ENCODE results near the gene LIF.

Gene LIF

DNA sequence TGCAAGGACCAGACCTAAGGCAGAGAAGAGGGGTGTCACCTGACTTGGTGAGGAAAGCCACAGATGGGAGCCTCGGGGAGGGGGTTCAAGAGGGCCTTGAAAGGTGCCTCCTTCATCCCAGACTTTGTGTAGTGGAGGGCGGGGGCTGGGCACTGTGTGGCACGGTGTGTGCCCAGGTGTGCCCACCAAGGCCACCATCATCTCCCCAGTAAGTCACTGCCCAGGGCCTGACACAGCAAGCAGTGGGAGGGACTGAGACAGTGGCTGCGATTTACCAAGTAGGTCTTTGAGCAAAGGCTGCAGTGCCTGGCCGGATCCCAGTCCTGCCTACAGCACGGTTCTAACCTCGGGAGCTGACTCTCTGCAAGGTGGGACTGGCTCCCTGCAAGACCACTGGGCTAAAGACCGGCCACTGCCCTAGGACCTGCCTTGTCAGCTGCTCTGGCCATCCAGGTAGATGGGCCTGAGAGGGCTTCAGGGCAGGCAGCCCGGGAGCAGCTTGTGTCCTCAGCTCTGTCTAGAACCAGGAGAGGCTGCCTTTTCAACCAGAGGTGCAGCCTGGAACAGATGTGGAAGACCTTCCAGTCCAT is 18.7 kb upstream of the LIF start:
- no peak for DNase-seq (ENCODE audit: low spot score)
- peak; percentile 65 for FAIRE-seq

DNA sequence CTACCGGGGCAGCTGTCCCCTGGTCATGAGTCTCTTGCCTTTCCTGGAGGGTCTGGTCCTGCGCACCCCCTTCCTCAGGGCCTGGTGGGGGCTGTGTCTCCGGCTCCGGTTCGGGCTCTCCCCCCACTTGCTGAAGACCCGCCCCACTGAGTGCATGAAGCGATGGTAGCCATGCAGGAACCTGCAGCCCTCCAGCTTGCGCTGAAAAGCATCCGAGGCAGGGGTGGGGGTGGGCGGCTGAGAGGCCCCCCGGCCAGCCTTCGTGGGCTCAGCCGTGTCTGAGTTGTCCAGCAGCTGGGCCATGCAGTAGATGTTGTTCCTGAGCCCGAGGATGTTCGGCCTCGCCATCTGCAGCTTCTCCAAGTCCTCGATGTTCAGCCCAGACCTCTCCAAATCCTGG is 17.3 kb upstream of the LIF start:
- DNase-seq (ENCODE audit: low spot score) (no peak), FAIRE-seq (no peak)

DNA sequence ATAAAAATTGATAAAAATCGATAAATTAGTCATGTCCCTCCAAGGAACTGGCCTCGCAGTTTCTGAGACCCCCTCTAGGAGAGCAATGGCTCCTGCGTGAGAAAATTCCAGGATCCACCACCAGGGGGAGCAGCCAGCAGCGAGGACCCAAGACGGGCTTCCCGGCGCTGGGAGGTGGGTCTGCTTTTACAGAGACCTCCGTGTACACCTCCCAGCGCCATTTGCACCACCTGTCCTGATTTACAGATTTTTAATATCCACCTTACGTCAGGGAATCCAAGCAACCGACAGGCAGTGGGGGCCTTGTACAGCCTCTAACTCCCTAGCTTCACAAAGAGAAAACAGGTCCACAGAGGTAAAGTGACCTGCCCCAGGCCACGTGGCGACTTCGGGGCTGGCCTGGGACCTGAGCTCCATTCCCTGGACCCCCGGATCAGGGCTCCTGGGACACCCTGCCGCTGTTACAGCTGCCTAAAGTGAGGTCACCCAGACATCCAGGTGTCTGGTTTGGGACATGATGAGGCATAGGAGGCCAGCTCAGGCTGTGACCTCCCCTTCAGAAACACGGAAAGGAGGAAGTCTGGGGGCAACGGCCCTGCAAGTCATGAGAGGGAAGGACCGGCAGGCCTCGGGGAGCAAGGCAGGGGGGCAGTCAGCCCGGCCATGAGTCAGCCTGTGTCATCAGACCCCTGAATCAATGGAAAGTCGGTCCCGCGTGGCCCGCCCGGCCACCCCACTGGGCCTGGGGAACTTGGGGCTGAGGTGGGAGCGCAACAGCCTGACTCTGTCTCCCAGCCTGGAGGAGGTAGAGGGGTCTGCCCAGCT is 16.6 kb upstream of the LIF start:
- DNase-seq (ENCODE audit: low spot score) (peak; percentile 79), FAIRE-seq (peak; percentile 52)

DNA sequence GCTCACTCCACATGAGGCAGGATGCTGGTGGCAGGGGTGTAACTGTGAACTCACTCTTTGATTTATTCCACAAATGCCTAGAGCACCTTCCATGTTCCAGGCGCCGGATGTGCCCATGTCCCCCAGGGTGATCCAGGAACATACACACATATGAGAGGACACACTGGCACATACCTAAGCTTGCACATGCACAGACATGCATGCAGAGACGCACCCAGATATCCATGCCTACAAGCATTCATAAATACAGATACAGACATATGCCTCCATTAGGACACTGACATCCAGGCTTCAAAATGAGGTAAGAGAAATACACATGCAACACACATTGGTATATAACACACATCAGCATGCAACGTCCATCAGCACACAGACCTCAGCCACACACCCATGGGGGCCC is 15.6 kb upstream of the LIF start:
- no peak for DNase-seq (ENCODE audit: low spot score)
- FAIRE-seq: no peak

DNA sequence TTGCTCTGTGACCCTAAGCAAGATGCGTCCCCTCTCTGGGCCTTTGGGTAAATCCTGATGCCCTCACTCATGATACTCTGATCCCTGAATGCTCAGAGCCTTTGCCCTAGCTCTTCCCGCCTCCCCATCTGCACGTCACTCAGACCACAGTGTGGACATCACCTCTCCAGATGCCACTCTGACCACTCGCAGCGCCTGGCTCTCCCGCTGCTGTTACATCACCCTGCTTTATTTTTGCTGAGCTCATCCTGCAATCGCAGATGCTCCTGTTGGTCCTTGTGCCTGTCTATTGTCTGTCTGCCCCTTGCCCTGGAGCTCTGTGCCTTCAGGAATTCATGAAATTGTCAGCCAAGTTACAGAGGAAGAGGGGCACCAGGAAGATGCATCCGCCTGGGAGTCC is 14.6 kb upstream of the LIF start:
- no peak for DNase-seq (ENCODE audit: low spot score)
- peak; percentile 32 for FAIRE-seq

DNA sequence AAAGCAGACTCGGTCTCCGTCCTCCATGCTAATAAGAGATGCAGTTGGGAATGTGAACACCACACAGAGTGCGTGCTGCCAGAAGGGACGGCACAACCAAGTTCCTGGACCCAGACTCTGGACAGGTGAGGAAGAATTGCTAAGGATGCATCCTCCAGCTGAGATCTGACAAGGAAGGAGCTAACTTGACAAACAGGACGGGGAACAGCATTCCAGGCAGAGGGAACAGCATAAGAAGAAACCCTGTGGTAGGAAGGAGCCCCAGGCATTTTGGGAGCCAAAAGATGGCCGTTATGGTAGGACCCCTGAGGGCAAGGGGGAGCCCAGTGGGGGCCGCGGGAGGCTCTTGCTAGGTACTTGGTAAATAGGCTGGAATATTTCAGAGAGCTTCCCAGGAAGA is 14.1 kb upstream of the LIF start:
- FAIRE-seq (no peak), DNase-seq (ENCODE audit: low spot score) (no peak)

DNA sequence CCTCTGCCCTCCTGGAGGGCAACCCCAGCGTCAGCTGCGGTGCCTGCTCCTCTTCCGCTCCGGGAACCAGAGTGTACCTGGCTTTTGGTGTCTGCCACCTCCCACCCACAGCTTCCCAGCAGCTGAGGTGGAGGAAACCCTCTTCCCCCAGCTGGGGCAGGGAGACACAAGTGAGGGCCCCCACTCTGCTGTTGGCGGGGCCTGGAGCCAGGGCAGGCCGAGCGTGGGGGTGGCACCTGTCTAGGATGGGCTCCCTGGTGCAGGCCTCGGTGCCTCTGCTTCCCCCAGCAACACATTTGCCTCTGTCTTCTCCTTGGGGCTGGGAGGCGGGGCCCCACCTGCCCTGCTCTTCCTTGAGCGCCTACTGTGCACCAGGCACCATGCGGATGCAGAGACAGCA is 13.7 kb upstream of the LIF start:
- DNase-seq (ENCODE audit: low spot score): no peak
- peak; percentile 56 for FAIRE-seq

DNA sequence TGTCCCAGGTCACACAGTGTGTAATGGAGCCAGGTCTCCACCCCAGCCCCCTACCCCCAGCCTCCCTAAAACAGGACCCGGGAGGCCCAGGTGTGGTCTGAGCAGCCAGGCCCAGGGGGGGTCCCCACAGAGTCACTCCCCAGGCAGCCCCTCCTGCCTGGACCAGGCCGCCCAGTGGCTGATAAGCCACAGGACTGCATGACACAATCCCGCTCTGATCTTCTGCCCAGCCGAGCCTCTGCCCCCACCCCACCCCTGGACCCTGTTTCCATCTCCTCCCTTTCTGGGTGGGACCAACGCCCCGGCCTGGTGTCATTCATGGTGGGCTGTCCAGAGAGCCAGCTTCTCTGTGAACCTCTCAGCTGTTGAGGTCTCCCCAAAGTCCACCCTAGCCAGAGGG is 7.8 kb upstream of the LIF start:
- FAIRE-seq (no peak), DNase-seq (ENCODE audit: low spot score) (no peak)

DNA sequence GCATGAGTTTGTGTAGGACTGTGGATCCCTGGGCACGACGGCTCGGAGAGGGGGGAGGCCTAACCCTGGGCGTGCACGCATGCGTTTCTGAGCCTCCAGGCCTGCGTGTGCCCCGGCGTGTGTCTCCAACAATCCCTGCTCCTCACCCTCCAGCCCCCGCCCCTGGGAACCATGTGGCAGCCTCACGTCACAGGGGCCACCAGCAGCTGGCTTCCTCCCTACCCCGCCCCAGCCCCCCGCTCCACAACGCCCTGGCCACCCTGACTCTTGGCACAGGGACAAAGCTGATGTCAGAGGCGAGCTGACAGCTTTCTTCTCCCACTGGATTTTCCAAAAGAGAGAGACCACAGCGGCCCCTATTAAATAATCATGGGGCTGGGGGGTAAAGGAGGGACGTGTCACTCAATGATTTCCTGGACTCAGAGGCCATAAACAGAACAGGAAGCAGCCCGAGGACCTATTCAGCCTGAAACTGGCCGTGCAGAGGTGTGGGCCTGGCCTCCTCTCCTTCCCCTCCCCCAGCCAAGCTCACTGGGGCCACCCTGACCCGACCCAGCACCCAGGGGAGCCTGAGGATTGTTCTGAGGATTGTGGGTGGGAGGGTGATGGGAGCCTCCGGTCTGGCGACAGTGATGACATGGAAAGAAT is 6.8 kb upstream of the LIF start:
- DNase-seq (ENCODE audit: low spot score): peak; percentile 84
- no peak for FAIRE-seq

DNA sequence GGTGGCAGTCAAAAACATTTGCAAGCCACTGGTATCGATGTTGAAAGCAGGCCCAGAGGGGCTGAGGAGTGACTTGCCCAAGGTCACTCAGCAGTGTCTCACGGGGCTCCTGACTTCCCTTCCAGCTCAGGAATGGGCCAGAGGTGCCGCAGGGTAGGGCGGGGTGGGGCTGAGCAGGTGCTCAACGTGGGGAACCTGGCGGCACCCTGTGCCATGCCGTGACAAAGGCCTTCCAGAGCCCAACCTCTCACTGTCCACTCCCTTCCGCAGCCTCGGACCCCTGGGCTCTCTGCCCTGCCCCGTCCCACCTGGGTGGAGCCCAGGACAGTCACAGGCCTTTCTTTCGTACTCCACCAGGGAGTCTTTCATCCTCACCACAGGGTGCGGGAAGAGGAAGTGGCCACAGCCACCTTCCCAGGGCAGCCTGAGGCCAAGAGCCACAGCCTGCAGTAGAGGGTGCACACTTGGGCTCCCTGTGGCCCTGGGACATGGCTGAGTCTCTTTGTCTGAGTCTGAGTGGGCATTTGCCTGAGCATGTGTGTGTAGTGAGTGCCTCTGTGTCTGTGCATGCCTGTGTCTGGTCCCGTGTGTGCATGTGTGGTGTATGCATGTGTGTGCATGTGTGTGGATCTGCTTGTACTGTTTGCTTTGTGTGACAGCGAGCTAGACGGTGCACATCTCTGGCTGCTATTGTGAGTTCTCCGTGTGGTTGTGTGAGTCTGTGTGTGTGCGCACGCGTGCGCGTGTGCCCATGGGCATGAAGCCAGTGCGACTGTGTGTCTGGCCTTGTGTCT is 6.0 kb upstream of the LIF start:
- FAIRE-seq: peak; percentile 99
- DNase-seq (ENCODE audit: low spot score): no peak

DNA sequence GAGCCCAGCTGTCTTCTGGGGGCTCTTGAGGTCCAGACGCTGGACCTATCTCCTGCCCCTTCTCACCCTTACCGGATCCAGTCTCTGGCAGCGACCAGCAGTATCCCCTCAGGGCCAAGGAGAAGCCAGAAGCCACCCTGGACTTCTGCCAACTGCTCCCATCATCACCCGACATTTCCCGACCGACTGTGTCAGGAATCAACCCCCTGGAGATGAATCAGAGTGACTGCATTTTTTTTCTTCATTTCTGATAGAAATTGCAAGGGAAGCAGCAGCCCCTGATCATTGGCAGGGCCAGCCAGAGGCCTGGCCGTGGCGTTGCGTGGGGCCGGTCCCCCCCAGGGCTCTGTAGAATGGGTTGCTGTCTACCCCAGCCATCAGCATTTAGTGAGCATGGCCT is 5.2 kb upstream of the LIF start:
- DNase-seq (ENCODE audit: low spot score) (no peak), FAIRE-seq (no peak)

DNA sequence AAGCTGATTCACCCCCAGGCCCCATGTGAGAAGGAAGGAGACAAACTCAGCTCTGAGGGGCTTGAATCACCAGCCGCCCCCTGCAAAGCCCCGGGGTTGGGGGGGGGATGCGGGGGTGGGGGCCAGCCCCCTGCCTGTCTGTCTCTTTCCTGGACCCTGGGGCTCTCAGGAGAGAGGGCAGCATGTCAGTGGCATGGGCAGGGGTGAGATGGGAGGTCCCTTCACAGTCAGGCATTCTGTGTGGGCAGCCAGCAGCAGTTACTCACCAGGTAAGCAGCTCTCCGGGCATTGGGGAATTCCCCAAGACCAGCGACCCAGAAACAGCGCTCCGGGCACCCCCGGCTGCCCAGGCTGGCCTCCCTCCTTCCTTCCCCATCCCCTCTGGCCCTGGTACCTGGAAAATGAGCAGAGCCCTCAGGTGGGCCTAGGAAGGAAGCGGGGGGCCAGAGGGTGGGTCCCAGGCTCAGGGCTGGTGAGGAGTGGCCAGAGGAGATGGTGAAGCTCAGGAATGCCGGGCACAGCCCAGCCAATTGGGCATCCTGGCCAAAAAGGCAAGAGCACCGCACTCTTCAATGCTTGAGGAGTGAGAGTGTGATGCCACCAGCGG is 4.2 kb upstream of the LIF start:
- DNase-seq (ENCODE audit: low spot score) (peak; percentile 79), FAIRE-seq (peak; percentile 48)

DNA sequence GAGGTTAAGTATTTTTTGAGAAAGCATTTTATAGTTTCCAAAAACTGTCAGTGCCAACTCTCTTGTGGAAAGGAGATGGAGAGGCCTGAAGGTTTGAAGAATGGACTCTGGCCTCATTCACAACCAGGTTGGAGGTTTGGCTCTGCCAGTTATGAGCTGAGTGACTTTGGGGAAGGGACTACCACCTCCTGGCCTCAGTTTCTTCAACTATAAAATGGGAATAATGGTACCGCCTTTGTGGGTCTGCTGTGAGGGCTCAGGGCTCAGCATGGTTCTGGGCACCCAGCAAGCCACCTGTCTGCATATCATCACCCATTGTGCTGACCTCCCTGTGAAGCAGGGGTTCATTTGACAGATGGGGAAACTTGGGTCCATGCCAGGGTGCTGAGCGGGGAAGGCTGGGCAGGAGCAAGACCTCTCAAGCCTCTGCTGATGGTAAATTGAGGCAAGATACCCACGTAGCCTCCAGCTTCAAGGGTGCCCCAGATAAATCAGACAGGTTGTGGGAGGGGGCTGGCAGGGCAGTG is 3.5 kb upstream of the LIF start:
- DNase-seq (ENCODE audit: low spot score): no peak
- FAIRE-seq: no peak

DNA sequence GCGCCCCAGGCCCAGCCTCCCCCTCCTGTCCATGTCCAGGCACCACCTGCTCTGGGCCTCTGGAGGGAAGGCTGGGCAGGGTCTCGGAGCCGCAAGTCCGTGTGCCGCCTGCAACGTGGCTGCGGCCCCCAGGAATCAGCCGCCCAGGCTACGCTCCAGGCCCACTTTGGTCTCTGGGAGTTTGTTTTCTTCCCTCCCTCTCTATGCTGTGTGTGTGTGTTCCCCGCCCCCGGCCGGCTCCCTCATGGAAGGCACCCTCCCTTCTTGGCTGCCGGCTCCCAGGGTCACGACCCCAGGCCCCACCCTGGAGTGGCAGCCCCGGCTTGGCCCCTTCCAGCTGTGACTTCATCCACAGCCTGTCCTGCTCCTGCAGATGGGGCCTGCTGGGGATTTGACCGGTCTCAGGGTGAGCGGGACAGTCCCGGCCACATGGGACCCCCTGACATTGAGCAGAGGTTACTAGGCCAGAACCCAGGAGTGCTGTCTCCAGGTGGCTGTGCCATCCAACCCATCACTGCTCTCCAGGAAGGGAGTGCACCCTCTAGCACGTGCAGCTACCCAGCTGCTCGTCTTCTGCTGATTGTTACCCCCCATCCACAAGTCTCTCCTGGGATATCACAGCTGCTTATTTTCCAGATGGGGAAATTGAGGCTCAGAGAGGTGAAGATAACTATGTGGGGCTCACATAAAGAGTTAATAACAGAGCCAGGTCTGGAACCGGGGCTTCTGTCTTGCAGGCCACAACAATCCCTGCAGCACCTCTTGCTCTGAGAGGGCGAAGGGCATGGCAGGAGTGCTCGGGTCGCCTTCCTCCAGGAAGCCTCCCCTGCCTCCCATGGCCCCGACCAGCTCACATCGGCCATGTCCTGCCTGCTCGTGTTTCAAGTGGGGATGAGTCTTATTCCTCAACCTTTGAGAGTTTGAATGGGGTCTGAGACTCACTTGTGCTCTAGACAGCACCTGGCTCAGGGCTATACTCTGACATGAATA is 2.8 kb upstream of the LIF start:
- DNase-seq (ENCODE audit: low spot score) (no peak), FAIRE-seq (peak; percentile 76)

DNA sequence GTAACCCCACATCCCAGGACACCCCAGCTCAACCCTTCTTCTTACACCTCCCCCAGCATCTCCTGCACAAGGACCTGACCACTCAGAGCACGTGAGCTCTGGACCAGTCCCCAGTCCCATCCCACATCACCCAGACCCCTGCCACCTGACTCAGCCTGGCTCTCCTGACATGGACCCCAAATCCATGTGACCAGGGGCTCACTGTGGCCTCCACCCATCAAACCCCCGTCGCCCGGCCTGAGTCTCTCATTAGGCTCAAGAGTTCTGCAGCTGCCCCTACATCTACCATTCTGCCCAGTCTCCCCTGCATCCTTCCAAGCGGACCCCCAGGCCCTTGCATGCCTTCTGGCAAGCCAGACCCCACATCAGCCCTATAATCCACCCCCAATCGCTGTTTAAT is 1.9 kb upstream of the LIF start:
- no peak for DNase-seq (ENCODE audit: low spot score)
- FAIRE-seq: no peak

DNA sequence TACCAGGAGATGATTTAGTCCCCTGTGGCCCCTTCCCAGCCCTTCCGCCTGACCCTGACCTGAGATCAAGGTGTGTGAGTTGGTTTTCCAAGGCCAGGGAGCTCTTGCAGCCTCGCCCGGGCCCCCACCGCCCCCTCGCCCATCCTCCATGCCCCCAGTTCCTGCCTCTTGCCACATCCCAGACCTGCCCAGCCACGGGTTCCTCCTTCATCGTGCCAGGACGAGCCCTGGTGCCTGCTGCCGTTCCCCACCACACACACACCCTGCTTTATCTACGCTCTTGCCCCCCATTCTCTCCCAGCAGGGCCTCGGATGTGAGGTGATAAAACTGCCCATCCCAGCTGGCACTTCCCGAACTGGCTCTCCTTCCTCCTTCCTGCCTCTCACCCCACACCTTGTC is 1.4 kb upstream of the LIF start:
- DNase-seq (ENCODE audit: low spot score): no peak
- peak; percentile 84 for FAIRE-seq

DNA sequence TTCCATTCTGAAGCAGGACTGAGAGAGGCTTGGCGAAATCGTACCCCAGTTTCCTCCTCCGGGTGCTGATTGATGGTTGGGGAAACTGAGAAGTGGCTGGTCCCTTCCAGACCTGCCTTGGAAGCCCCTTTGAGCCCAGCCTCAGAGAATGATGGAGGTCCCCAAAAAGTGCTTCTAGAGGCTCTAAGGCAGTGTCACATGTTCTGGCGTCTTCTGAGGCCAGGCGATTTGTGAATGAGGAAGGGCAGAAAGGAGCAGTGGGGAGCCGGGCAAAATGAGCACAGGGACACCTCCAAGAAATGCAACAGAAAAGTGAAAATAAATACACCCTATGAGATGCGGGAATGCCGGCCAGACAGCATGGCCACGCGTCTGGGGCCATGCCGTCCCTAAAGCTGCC is 1.0 kb upstream of the LIF start:
- DNase-seq (ENCODE audit: low spot score) (no peak), FAIRE-seq (peak; percentile 13)

DNA sequence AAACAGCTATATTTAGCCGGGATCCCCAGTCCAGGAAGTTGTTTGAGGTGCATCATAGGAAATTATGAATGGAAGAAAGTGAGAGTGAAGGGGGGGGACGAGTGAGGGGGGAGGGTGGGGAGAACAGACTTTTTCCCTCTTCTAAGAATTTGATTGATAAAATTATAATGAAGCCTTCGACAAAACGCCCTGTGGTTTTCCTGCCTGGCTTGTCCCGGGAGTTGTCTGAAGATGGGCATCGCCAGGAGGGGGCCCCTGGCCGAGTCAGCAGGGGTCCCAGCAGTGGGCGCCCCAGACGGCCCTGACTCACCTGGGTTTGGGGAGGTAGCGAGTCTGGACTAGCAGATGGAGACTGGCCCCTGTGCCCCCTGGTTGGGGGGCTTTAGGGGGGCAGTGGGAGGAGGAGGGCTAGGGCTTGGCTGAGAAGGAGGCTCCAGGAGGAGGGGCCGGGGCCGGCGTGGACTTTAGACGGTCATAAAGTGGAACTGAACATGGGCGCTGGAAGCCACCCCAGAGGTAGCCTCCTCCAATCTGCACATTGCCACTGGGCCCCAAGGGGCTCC is 336 bp upstream of the LIF start:
- DNase-seq (ENCODE audit: low spot score): no peak
- no peak for FAIRE-seq

DNA sequence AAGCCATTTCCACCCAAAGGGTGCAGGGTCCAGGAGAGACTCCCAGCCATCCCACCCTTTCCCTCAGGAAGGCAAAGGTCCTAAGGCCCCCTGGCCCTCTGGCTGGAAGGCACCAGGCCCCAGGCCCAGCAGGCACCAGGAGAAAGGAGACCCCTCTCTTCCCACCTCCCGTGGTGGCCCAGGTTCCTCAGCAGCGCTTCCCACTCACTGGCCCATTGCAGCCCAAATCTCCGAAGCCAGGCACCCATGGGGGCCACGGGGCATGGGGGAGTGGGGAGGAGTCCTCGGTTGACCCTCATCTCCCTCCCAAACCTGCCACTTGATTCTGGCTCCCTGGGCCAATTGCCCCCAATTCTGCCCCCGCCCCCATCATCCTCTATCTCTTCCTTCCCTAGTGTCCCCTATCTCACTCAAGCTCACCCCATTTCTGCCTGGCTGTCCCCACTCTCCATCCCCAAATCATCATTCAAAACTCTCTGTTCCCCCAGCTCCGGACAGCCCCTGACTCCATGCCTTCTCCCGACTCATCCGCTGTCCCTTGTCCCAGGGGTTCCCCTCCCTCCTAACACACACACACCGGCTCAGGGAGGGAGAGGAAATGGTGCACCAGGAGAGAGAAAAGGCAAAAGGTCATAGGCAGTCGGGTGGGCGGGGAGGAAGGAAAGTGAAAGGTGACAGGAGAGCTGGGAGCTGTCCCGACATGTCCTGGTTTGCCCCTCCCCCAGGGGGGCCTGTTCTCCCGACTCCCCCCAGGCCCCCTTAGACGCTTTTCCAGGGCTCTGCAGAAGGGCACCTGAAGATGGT is 1.2 kb downstream of the LIF start:
- peak; percentile 81 for FAIRE-seq
- DNase-seq (ENCODE audit: low spot score): no peak
